Diencephalon (tissue), 1 donor: ENCODE data around the gene COTL1. TPM values are rescaled to one million over a fixed set of nuclear protein-coding genes. Genes with fewer than 3 reads are reported as not detected.

Experiments
- total RNA-seq: library from RNA; depleted of rRNA; stranded (reverse); fragments of >200 nt; gene quantifications from one replicate; pipeline ENCODE4 v1.2.3, GENCODE V29; 2014

COTL1 gene, protein sequence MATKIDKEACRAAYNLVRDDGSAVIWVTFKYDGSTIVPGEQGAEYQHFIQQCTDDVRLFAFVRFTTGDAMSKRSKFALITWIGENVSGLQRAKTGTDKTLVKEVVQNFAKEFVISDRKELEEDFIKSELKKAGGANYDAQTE
- 82.6 TPM for total RNA-seq

DNA sequence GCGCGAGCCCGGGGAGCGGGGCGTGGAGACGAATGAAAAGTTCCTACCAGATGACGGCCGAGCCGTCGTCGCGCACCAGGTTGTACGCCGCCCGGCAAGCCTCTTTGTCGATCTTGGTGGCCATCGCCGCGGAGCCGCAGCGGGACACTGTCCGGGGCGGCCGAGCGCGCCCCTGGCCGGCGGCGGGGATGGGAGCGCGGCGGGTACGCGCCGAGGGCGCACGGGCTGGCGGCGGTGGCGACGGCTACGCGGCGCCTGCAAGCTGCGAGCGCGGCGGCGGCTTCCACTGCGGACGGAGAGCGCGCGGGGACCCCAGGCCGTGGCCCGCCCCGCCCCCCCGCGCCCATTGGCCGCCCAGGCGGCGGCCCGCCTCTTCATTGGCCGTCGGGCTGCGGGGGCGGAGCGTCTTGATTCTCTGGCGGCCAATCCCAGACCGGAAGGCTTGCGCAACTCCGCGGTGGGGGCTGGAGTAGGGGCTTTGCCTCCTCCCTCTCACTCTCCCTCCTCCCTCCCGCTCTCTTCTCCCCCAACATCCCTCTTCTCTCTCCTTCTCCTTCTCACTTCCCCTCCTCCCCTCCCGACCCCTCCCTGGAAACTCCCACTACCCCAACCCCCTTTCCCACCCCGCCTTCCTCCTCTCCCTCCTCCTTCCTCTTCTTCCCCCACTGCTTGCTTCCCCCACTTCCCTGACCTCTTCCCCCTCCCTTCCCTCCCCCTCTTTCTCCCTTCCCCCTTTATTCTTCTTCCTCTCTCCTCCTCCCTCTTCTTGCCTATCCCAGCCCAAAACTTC is at the start of gene COTL1:
TSS of gene COTL1 (minus strand) at position 288 of the 790 bp plus-strand sequence. CDS start at position 124, 164 bp downstream.

DNA sequence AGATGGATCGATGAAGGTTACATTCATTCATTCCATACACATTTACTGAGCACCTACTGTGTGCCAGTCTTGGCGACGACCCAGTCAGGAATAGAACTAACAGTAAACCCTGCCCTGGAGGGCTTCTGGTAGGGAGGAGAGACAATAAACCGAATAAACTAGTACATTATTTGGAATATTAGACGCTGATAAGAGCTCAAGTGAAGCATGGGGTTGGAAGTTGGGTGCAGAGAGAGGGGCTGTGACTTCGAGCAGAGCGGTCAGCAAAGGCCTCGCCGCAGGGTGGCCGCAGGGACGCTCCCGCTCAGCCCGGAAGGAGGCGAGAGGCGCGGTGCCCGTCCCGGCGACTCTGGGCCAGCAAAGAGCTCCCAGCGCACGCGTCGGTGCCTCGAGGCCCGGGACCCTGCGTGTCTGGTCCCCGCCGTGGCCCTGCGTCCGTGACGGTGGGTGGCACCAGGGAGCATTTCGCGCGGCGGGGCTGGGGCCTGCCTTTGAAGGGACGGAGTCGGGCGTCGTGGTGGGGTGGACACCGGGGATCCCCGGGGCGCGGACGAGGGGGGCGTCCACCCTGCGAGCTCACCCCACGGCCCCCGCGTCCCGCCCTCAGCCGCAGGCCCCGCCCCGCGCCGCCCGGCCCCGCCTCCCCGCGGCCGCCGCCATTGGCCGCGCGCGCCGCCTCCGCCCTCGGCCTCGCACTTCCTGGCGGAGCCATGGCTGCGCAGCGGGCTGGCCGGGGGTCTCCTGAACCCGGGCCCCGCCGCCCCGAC is 30.1 kb upstream of the COTL1 start, which contains the start of gene KLHL36:
TSS of gene KLHL36 (plus strand) at position 684 of the 767 bp plus-strand sequence. CDS start 2,357 bp downstream, outside the sequence.

Other genes starting within 250 kb of the COTL1 start
- 3.5 TPM for gene ATP2C2, start 249.5 kb downstream of the COTL1 start, total RNA-seq
- gene MEAK7, start 113.4 kb downstream of the COTL1 start, total RNA-seq = 16.1 TPM
- 60.4 TPM for gene KLHL36, start 30.4 kb upstream of the COTL1 start, total RNA-seq
- 57.2 TPM for gene USP10, start 81.9 kb upstream of the COTL1 start, total RNA-seq
- 4.6 TPM for gene CRISPLD2, start 201.9 kb upstream of the COTL1 start, total RNA-seq